ENCODE data around the gene CMTR1.

The CMTR1 gene

GRCh38 chr6:37524025-37524969 is 91.3 kb downstream of the CMTR1 start:
- Histone ChIP-seq H3K4me3 (no peak overlapping the region), H3K9me3 (peaks cover 3% of the 10 kb centered on the region), H3K36me3 (no peaks in the 10 kb centered on the region), H3K4me1 (peaks cover 55% of the 10 kb centered on the region), H3K9ac (no peak overlapping the region), H4K20me1 (peaks cover 58% of the 10 kb centered on the region), H3K27me3 (no peaks in the 10 kb centered on the region), H3K4me2 (peak overlapping the region; percentile 73; the same call in 1 of the 2 replicates), H3K27ac (no peak overlapping the region)
- TF ChIP-seq Cebpa-rat (IDR thresholded peaks at IDR 0.05): no peak

- H3K36me3 ChIP-seq: no peaks in the 10 kb centered on the region
- TF ChIP-seq Cebpa-rat (IDR thresholded peaks at IDR 0.05): no peak
- H3K27ac ChIP-seq: no peak overlapping the region
These were observed 91.9 kb downstream of the CMTR1 start for GRCh38 chr6:37524970-37525318.

GRCh38 chr6:37525460-37526357 is 92.7 kb downstream of the CMTR1 start:
- peaks cover 58% of the 10 kb centered on the region for H4K20me1 ChIP-seq

More at GRCh38 chr6:37524970-37525318, 91.9 kb downstream of the CMTR1 start:
- Histone ChIP-seq H3K4me2 (no peak overlapping the region), H3K9ac (no peak overlapping the region), H3K9me3 (no peaks in the 10 kb centered on the region), H3K4me3 (no peak overlapping the region), H3K27me3 (no peaks in the 10 kb centered on the region), H4K20me1 (peaks cover 58% of the 10 kb centered on the region), H3K4me1 (peaks cover 51% of the 10 kb centered on the region)

GRCh38 chr6:37528541-37528940 is 95.5 kb downstream of the CMTR1 start:
- no peak overlapping the region for H3K4me2 ChIP-seq
- H3K9ac ChIP-seq: no peak overlapping the region
- no peak overlapping the region for H3K4me3 ChIP-seq

More at GRCh38 chr6:37525460-37526357, 92.7 kb downstream of the CMTR1 start:
- H3K27me3 ChIP-seq: no peaks in the 10 kb centered on the region
- no peak overlapping the region for H3K4me3 ChIP-seq
- peaks cover 44% of the 10 kb centered on the region for H3K4me1 ChIP-seq
- H3K9me3 ChIP-seq: no peaks in the 10 kb centered on the region
- no peak for TF ChIP-seq Cebpa-rat (IDR thresholded peaks at IDR 0.05)
- no peak overlapping the region for H3K4me2 ChIP-seq
- H3K27ac ChIP-seq: no peak overlapping the region
- H3K36me3 ChIP-seq: no peaks in the 10 kb centered on the region
- H3K9ac ChIP-seq: no peak overlapping the region

GRCh38 chr6:37530297-37530696 is 97.3 kb downstream of the CMTR1 start:
- no peak for TF ChIP-seq Cebpa-rat (IDR thresholded peaks at IDR 0.05)
- no peak overlapping the region for H3K27ac ChIP-seq
- no peak overlapping the region for H3K4me3 ChIP-seq
- peaks cover 30% of the 10 kb centered on the region for H3K4me1 ChIP-seq
- H3K27me3 ChIP-seq: peaks cover 22% of the 10 kb centered on the region
- H3K4me2 ChIP-seq: no peak overlapping the region
- no peaks in the 10 kb centered on the region for H3K9me3 ChIP-seq
- peaks cover 52% of the 10 kb centered on the region for H4K20me1 ChIP-seq
- H3K9ac ChIP-seq: no peak overlapping the region
- H3K36me3 ChIP-seq: peaks cover 4% of the 10 kb centered on the region; the same call in 1 of the 2 replicates

More at GRCh38 chr6:37528541-37528940, 95.5 kb downstream of the CMTR1 start:
- Histone ChIP-seq H3K9me3 (no peaks in the 10 kb centered on the region), H3K36me3 (no peaks in the 10 kb centered on the region), H3K4me1 (peaks cover 28% of the 10 kb centered on the region), H3K27me3 (peaks cover 5% of the 10 kb centered on the region; the same call in 1 of the 2 replicates), H3K27ac (no peak overlapping the region), H4K20me1 (peaks cover 47% of the 10 kb centered on the region)
- TF ChIP-seq Cebpa-rat (IDR thresholded peaks at IDR 0.05): no peak

- H3K4me1 ChIP-seq: peaks cover 37% of the 10 kb centered on the region
- H3K9ac ChIP-seq: no peak overlapping the region
- H3K4me3 ChIP-seq: no peak overlapping the region
- TF ChIP-seq Cebpa-rat (IDR thresholded peaks at IDR 0.05): no peak
- peaks cover 4% of the 10 kb centered on the region; the same call in 1 of the 2 replicates for H3K36me3 ChIP-seq
- H4K20me1 ChIP-seq: peaks cover 53% of the 10 kb centered on the region
- no peaks in the 10 kb centered on the region for H3K9me3 ChIP-seq
- no peak overlapping the region for H3K4me2 ChIP-seq
- H3K27me3 ChIP-seq: peaks cover 29% of the 10 kb centered on the region
- H3K27ac ChIP-seq: no peak overlapping the region
These were observed 98.0 kb downstream of the CMTR1 start for GRCh38 chr6:37531026-37531425.
